HG03103 (cell line): ENCODE measurements around the gene CCDC43.
"Not testable (repeated sequence)": the region's sequence is repeated elsewhere in the genome, so short reads cannot be mapped to it uniquely, and the experiment has no call there.

ENCODE experiments used
- ATAC-seq: cut with Tn5 transposase; IDR thresholded peaks from one replicate; pipeline ENCODE4 v1.9.1; 2021; ENCODE audit warnings: low read depth; ENCODE audit not compliant: unreplicated experiment

Gene CCDC43

GRCh38 chr17:44672479-44673093 is 17.0 kb downstream of the CCDC43 start:
- ATAC-seq: no peak

GRCh38 chr17:44666006-44666405 is 23.6 kb downstream of the CCDC43 start:
- no peak for ATAC-seq

GRCh38 chr17:44664867-44665266 is 24.7 kb downstream of the CCDC43 start:
- ATAC-seq: no peak

GRCh38 chr17:44663095-44663494 is 26.5 kb downstream of the CCDC43 start:
- no peak for ATAC-seq

- ATAC-seq: no peak
Measured at GRCh38 chr17:44661835-44662234, 27.7 kb downstream of the CCDC43 start.

- no peak for ATAC-seq
Measured at GRCh38 chr17:44655983-44656710, 33.4 kb downstream of the CCDC43 start, which contains the start of gene MEIOC. MEIOC (plus strand) TSS chr17:44656468; CDS start chr17:44656614, 146 bp downstream.

- ATAC-seq: no peak
Measured at GRCh38 chr17:44653954-44654353, 35.6 kb downstream of the CCDC43 start.

GRCh38 chr17:44653384-44653783 is 36.2 kb downstream of the CCDC43 start:
- no peak for ATAC-seq

GRCh38 chr17:44652727-44653126 is 36.8 kb downstream of the CCDC43 start:
- no peak for ATAC-seq

- no peak for ATAC-seq
Measured at GRCh38 chr17:44651228-44651627, 38.3 kb downstream of the CCDC43 start.

- no peak for ATAC-seq
Measured at GRCh38 chr17:44648963-44649362, 40.6 kb downstream of the CCDC43 start.

GRCh38 chr17:44647736-44648135 is 41.8 kb downstream of the CCDC43 start:
- ATAC-seq: no peak

- no peak for ATAC-seq
Measured at GRCh38 chr17:44646280-44646679, 43.3 kb downstream of the CCDC43 start.

GRCh38 chr17:44645341-44645740 is 44.2 kb downstream of the CCDC43 start:
- no peak for ATAC-seq

GRCh38 chr17:44642834-44643233 is 46.7 kb downstream of the CCDC43 start:
- ATAC-seq: no peak

- ATAC-seq: no peak
Measured at GRCh38 chr17:44637066-44637465, 52.5 kb downstream of the CCDC43 start.

GRCh38 chr17:44636562-44636961 is 53.0 kb downstream of the CCDC43 start:
- no peak for ATAC-seq

- ATAC-seq: not testable (repeated sequence)
Measured at GRCh38 chr17:44634401-44634800, 55.2 kb downstream of the CCDC43 start.

- no peak for ATAC-seq
Measured at GRCh38 chr17:44633998-44634397, 55.6 kb downstream of the CCDC43 start.

GRCh38 chr17:44630703-44631102 is 58.9 kb downstream of the CCDC43 start:
- ATAC-seq: no peak

GRCh38 chr17:44629314-44629713 is 60.3 kb downstream of the CCDC43 start:
- no peak for ATAC-seq
